Measurements from ENCODE around the gene LYAR.

DNA sequence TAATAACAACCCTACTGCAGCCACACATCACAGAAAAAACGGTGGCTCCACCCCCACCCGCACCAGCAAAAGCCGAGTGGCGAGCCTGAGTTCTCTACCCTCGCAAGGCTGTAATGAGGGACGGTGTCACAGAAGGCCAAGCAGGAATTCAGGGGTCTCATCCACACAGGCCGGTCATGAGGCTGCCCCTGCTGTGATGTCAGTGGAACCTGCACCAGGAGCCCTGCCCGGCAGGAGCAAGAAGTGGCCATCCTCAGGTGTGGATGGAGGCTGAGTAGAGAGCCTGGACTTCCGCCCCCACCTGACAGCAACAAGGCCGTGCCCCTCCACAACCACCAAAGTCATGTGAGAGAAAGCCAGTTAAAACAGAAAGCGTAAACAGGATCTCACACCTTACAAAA is 20.6 kb downstream of the LYAR start:
- TF ChIP-seq, protein P1, sequence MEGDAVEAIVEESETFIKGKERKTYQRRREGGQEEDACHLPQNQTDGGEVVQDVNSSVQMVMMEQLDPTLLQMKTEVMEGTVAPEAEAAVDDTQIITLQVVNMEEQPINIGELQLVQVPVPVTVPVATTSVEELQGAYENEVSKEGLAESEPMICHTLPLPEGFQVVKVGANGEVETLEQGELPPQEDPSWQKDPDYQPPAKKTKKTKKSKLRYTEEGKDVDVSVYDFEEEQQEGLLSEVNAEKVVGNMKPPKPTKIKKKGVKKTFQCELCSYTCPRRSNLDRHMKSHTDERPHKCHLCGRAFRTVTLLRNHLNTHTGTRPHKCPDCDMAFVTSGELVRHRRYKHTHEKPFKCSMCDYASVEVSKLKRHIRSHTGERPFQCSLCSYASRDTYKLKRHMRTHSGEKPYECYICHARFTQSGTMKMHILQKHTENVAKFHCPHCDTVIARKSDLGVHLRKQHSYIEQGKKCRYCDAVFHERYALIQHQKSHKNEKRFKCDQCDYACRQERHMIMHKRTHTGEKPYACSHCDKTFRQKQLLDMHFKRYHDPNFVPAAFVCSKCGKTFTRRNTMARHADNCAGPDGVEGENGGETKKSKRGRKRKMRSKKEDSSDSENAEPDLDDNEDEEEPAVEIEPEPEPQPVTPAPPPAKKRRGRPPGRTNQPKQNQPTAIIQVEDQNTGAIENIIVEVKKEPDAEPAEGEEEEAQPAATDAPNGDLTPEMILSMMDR (IDR thresholded peaks at IDR 0.05), result no peak
- peak; percentile 15 for TF ChIP-seq POLR2A (IDR thresholded peaks at IDR 0.05)
- no peak for TF ChIP-seq POLR2AphosphoS5 (IDR thresholded peaks at IDR 0.05)
- no peak for TF ChIP-seq EP300 (IDR thresholded peaks at IDR 0.05; ENCODE audit: low read depth)

All from transverse colon (tissue), 4 donors.